ENCODE results near the gene B9D1. TPM values are rescaled to one million over a fixed set of nuclear protein-coding genes. Genes with fewer than 3 reads are reported as not detected.

Gene B9D1
- total and polyA plus RNA-seq, 8 donors = 10.9 to 22.8 (median 16.8) TPM; not detected in 2

DNA sequence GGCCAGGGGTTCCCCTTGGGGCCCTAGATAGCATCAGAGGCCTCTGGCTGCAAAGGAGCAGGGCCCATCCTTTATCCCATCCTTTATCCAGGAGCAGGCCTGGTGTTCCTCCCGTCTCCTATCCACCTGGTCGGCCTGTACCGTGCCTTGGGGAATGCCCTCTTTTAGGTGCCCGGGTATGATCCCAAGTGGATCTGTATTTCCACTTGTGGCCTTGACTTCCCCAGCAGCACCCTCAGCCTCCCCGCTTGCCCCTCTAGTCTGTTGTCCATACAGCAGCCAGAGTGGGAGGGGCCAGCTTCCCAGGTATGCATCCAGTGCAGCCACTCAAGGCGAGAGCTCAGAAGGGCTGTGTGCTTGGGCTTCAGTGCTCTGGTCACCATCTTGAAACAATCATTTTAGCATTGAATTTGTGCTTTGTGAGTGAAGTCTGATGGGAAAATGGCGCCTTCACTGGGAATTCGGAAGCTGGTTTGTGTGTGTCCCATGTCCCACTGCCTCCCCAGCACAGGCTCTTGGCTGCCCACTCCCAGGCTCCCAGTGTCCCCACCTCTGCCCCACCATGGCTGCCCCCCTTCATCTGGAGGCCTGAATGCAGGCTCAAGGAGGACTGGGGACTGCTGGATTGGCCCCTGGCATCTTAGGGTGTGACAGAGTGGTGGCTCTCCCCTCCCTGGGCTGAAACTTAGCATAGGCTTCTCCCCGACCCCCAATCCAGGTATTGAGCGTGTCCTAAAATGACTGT, 45.2 kb upstream of the B9D1 start:
- WGBS, 5 donors = 95 to 97% (median 97%) methylated on average over 8 to 10 of the region's 10 CpGs
- TF ChIP-seq POLR2AphosphoS5 (IDR thresholded peaks at IDR 0.05) (no peak), EP300 (IDR thresholded peaks at IDR 0.05) (no peak), POLR2A (IDR thresholded peaks at IDR 0.05) (no peak)
- TF ChIP-seq, protein P1, sequence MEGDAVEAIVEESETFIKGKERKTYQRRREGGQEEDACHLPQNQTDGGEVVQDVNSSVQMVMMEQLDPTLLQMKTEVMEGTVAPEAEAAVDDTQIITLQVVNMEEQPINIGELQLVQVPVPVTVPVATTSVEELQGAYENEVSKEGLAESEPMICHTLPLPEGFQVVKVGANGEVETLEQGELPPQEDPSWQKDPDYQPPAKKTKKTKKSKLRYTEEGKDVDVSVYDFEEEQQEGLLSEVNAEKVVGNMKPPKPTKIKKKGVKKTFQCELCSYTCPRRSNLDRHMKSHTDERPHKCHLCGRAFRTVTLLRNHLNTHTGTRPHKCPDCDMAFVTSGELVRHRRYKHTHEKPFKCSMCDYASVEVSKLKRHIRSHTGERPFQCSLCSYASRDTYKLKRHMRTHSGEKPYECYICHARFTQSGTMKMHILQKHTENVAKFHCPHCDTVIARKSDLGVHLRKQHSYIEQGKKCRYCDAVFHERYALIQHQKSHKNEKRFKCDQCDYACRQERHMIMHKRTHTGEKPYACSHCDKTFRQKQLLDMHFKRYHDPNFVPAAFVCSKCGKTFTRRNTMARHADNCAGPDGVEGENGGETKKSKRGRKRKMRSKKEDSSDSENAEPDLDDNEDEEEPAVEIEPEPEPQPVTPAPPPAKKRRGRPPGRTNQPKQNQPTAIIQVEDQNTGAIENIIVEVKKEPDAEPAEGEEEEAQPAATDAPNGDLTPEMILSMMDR (IDR thresholded peaks at IDR 0.05) = no peak

DNA sequence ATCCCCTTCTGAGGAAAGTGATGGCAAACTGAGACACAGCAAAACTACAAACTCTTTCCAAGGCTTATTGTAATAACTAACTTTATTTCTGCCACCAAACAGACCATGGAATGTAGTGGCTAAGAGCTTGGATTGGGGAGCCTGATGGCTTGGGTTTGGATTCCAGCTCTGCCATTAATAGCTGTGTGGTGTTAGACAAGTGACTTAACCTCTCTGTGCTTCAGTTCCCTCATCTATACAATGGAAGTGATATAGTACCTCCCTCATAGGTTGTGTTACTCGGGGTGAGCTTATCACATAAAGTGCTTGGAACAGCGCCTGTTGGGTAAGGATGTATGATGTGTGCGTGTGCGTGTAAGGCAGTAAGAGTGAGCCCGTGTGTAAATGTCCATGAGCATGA, 42.6 kb upstream of the B9D1 start:
- no peak for DNase-seq
- H3K27me3 ChIP-seq = no peaks in the 10 kb centered on the region
- H3K4me3 ChIP-seq = no peak overlapping the region
- H3K36me3 ChIP-seq = no peaks in the 10 kb centered on the region
- intact Hi-C loops (cut with DNase I; ENCODE audit: low total_unique reads) = no loop called here
- 71 to 93% (median 85%) methylated on average over 5 of the region's 5 CpGs for WGBS, 5 donors
- peaks cover 0 to 15% (median 2%) of the 10 kb centered on the region in 4 donors for H3K4me1 ChIP-seq
- H3K27ac ChIP-seq = no peak overlapping the region
- H3K9me3 ChIP-seq = no peaks in the 10 kb centered on the region
- no peak for TF ChIP-seq POLR2AphosphoS5 (IDR thresholded peaks at IDR 0.05)
- TF ChIP-seq EP300 (IDR thresholded peaks at IDR 0.05) = no peak
- TF ChIP-seq, protein P1 (IDR thresholded peaks at IDR 0.05) = no peak
- TF ChIP-seq POLR2A (IDR thresholded peaks at IDR 0.05) = no peak

More for the DNA sequence above, 45.2 kb upstream of the B9D1 start:
- no peaks in the 10 kb centered on the region for H3K9me3 ChIP-seq
- H3K36me3 ChIP-seq = no peaks in the 10 kb centered on the region
- no peak overlapping the region for H3K4me3 ChIP-seq
- DNase-seq = peak in 1 of 2 donors; percentile 11
- intact Hi-C loops (cut with DNase I; ENCODE audit: low total_unique reads) = no loop called here
- H3K4me1 ChIP-seq = peaks cover 0 to 13% (median 6%) of the 10 kb centered on the region in 4 donors
- H3K27me3 ChIP-seq = peaks cover 0 to 20% (median 7%) of the 10 kb centered on the region in 3 donors
- no peak overlapping the region for H3K27ac ChIP-seq

DNA sequence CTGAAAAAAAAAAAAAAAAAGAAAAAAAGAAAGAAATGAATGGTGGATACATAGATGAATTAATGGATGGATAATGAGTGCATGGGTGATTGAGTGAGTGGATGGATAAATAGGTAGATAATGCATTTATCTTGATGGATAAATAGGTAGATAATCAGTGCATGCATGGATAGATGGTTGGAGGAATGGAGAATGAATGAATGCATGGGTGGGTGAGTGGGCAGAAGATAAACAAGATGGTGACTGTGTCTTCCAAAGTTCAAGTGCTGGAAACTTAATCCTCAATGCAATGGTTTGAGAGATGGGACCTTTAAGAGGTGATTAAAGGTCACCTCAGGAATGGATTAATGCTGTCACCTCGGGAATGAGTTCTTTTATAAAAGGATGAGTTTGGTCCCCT, 41.7 kb upstream of the B9D1 start:
- intact Hi-C loops (cut with DNase I; ENCODE audit: low total_unique reads) = no loop called here
- H3K36me3 ChIP-seq = no peaks in the 10 kb centered on the region
- no peak overlapping the region for H3K27ac ChIP-seq
- no peaks in the 10 kb centered on the region for H3K9me3 ChIP-seq
- DNase-seq = no peak
- TF ChIP-seq POLR2AphosphoS5 (IDR thresholded peaks at IDR 0.05) (no peak), EP300 (IDR thresholded peaks at IDR 0.05) (no peak), POLR2A (IDR thresholded peaks at IDR 0.05) (no peak)
- TF ChIP-seq, protein P1 (IDR thresholded peaks at IDR 0.05) = no peak
- H3K4me1 ChIP-seq = peaks cover 0 to 23% (median 6%) of the 10 kb centered on the region in 4 donors
- WGBS, 5 donors = 52 to 83% (median 72%) methylated on average over 1 of the region's 1 CpG
- no peak overlapping the region for H3K4me3 ChIP-seq
- H3K27me3 ChIP-seq = no peaks in the 10 kb centered on the region

- intact Hi-C loops (cut with DNase I; ENCODE audit: low total_unique reads) = no loop called here
- Histone ChIP-seq H3K27me3 (no peaks in the 10 kb centered on the region), H3K36me3 (no peaks in the 10 kb centered on the region), H3K4me1 (peaks cover 11 to 36% (median 16%) of the 10 kb centered on the region in 4 donors), H3K9me3 (no peaks in the 10 kb centered on the region), H3K4me3 (no peak overlapping the region), H3K27ac (no peak overlapping the region)
- TF ChIP-seq POLR2AphosphoS5 (IDR thresholded peaks at IDR 0.05) (no peak), POLR2A (IDR thresholded peaks at IDR 0.05) (no peak), EP300 (IDR thresholded peaks at IDR 0.05) (no peak)
- TF ChIP-seq, protein P1 (IDR thresholded peaks at IDR 0.05) = no peak
- no peak for DNase-seq
- WGBS, 5 donors = 72 to 100% (median 88%) methylated on average over 2 to 4 of the region's 4 CpGs
Measured at GRCh38 chr17:19403021-19403420, 40.5 kb upstream of the B9D1 start.

Measured in stomach (tissue), 9 donors.